ENCODE results near the gene CREB5.

Gene CREB5

GRCh38 chr7:28480595-28480994 is 68.3 kb downstream of the CREB5 start:
- DNase-seq: no peak

DNA sequence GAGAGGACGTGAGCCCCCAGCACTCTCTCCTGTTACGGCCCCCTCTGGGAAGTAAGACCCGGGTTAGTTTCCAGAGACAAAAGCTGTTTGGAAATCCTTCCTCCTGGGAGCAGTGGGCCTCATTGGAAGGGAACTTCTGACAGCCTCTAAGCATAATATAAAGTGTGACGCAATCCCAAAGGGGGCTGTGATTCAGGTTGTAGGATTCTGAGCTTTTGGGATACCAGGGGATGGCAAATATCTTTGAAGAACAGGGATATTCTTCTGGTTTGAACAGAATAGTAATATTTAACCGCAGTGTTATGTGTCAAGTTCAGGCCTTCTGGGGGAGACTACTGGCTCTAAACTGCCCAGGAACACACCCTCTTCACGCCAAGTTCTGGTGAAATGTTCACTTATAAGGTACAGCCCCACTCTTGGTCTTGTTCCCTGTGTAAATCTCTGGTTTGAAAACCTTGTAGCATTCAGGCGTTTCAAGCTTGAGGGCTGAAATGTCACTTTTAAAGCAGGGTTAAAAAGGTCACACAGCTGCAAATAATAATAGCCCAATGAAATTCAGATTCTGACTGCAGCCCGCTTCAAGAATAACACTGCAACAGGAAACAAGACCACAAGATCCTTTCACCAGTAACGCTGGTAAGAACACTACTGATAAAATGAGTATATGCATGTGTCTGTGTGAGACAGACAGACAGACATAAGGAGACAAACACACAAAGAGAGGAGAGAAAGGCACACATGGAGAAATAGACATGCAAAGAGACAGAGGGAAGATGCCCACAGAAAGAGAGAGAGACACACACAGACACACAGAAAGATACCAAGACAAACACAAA is 69.0 kb downstream of the CREB5 start:
- DNase-seq: peak; percentile 72

DNA sequence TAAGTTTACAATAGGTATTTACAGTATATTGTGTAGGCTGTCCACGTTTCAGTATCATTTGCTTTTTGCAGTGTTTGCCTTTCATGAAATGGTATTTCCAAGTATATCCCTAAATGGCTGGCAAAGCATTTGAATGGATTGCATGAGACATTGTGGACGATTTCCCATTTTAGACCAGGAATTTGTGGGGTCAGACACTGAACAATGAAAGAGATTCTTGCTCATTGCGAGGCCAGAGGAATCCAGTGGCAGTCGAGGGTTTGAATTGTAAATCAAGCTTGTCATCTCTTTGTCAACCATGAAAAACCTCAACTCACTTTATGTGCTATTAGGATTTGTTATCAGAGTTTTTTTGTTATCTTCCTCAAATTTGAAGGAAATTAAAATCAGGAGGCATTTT is 70.8 kb downstream of the CREB5 start:
- DNase-seq: no peak

DNA sequence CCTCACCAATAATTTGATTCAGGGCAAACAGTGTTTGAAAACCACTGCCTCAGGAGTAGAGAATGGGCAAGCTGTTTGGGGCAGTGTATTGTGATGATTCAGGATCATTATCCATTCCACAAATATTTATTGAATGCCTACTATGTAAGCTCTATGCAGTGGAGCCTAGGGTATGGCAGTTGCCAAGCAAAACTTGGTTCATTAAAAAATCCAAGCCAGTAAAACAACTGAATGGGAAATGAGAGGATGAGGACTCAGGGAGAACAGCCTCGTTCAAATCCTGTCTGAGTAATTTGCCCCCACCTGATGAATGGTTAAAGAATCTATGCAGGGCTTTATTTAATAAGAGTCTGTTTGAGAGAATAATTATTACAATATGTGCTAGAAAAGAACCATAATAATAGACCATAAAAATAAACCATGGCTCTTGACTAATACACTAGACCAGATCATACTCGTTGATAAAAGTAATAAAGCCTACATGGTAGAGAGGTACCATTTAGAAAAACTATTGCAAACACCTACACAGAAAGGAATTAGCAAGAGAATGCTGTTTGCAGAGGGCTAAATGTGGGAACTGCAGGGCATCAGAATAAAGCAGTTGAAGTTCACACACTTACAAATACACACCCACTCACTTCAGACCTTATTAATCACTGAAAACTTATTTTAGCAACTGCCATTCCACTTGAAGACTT is 71.7 kb downstream of the CREB5 start:
- DNase-seq: no peak

DNA sequence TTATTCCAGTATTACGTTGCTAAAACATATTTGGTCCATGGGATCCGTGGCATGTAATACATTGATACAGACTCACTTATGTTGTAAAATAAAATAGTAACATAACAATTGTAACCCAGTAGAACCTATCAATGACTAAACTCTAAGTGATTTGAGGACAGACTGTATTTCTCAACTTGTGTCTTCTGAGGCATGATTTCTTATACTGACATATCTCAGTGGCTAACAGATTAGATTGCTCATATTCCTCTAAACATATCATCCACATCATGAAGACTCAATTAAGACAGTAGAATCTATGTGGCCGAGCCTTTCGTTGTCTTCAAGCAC is 72.3 kb downstream of the CREB5 start:
- DNase-seq: no peak

DNA sequence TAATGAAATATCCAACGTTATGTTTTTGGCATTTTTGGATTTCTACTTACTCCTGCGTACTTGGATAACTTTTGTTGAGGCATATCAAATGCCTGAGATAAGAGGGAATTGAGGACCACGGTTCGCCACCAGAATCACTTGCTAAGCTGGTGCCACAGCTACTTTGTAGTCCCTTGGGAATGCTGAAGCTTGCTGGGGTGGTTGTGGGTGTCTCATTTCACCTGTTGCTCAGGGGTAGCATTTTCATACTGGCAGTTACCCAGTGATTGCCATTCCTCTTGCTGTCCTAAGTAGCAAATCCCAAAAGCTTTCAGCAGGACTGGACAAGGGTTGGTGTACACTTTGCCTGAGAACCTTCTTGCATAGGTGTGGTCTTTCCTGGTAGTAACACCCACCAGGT is 75.2 kb downstream of the CREB5 start:
- no peak for DNase-seq

DNA sequence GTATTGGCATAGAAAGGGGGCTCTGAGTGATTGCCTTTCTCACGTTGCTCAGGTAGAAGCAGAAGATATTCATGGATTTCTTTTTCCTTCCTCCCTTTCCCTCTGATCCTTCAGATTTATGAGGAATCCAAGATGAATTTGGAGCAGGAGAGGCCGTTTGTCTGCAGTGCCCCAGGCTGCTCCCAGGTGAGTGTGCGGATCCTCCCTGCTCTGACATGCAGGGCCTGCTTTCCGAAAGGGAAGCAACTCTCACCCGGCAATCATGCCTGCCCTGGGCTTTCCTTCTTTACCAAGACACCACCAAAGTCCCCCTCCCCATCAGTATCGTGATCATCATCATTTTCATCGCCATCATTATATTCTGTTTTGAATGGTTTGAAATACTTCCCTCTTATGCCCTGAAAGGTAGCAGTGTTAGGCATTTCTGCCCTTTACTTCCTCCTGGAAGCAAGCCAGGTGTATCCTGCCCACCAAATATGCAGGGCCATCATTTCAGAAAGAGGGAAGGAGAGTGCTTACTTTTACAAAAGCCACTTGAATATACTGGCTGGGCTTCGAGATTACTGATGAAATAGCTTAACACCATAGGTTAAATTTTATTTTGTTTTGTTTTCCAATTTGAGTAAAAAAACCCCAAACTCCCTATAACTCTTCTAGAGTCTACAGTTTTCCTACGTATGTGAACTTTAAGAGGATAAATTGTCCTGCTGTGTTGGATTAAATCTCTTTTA is 75.9 kb downstream of the CREB5 start:
- no peak for DNase-seq

DNA sequence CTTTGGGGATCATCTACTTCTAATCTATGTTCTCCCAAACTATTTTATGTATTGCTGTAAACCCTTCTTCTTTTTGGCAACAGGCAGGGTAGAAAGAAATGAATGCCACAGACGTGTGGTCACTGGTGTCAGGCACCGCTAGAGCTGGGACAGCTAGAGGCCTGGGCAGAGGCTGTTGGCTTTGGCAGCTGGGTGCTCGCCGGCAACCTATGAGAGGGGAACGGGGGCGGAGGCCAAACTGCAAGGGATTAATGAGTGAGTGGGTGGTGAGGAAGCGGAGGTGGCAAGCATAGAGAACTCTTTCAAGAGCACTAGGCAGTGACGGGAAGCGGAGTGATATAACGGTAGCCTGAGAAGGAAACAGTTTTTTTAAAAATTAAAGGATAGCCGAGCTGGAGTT is 78.5 kb downstream of the CREB5 start:
- no peak for DNase-seq

DNA sequence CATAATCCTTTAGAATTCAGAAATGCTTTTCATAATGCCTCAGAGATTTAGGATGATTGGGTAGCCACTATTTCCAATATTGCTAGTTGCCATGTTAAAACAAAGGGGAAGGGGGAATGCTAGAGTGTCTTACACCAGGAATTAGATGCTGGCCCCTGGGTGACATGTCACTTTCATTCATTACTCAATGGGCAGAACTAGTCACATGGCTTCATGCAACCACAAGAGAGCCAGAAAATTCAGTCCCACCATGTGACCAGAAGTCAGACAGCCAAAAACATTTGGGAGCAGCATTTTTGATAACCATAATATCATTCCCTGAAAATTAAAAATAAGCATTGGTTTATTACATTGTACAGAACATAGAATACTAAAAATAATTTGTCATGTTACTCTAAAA is 81.2 kb downstream of the CREB5 start:
- no peak for DNase-seq

GRCh38 chr7:28497009-28497408 is 84.7 kb downstream of the CREB5 start:
- DNase-seq: peak; percentile 72

DNA sequence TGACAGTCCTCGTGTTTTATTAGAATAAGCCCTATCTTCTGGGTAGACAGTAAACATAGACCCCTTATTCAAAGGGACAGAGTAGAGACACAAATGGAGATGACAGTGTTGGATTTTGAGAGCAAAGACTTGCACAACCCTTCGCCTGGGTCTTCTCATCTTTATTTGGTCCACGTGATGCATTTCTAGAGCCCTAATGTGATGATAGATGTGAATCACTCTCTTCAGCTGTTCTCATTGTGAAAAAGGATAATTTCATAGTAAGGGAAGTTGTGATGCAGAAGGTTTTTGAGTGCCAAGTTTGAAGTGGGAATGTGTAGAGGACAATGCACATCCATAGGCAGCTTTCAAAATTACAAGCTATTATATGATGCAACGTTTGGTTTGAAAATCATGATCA is 86.3 kb downstream of the CREB5 start:
- DNase-seq: no peak

- DNase-seq: no peak
These were observed 87.8 kb downstream of the CREB5 start for GRCh38 chr7:28500138-28500537.

DNA sequence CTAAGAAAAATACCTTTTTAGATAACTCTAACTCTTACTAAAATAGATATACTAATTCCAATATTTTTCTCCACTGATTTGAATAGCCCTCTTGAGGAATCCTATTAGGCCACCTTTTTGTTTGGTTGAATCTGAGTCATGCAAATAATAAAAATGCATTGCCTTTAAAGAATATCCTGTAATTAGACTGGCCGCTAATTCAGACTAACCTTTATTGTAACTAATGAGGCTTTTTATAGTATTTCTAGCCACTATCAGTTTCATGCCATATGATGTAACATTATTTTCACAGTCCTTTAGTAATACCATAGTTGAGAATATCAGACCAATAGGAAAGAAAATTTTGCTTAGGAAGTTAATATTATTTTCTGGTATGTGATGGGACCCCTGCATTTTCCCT is 90.1 kb downstream of the CREB5 start:
- DNase-seq: no peak

DNA sequence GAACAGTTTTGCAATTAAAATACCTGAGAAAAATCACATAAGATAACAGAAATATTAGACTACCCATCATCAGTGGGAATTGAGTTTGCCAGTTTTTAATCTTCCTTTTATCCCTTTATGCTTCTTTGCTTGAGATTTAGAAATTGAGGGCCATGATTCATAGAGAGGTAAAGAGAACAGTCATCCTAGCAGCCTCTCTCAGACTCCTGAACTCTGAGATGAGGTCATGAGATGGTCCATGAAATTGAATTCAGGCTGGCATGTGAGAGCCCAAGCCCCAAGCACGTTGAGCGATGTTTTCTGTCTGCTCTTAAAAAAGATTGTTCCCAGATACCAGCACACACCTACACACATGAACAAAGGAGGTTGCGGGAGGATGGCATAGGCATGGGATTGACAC is 91.1 kb downstream of the CREB5 start:
- no peak for DNase-seq

- no peak for DNase-seq
These were observed 92.7 kb downstream of the CREB5 start for GRCh38 chr7:28505014-28505413.

GRCh38 chr7:28505867-28506266 is 93.5 kb downstream of the CREB5 start:
- no peak for DNase-seq

- DNase-seq: no peak
These were observed 95.4 kb downstream of the CREB5 start for GRCh38 chr7:28507525-28508282.

- no peak for DNase-seq
These were observed 97.1 kb downstream of the CREB5 start for GRCh38 chr7:28509251-28510025.

- no peak for DNase-seq
These were observed 97.7 kb downstream of the CREB5 start for GRCh38 chr7:28510026-28510369.

DNA sequence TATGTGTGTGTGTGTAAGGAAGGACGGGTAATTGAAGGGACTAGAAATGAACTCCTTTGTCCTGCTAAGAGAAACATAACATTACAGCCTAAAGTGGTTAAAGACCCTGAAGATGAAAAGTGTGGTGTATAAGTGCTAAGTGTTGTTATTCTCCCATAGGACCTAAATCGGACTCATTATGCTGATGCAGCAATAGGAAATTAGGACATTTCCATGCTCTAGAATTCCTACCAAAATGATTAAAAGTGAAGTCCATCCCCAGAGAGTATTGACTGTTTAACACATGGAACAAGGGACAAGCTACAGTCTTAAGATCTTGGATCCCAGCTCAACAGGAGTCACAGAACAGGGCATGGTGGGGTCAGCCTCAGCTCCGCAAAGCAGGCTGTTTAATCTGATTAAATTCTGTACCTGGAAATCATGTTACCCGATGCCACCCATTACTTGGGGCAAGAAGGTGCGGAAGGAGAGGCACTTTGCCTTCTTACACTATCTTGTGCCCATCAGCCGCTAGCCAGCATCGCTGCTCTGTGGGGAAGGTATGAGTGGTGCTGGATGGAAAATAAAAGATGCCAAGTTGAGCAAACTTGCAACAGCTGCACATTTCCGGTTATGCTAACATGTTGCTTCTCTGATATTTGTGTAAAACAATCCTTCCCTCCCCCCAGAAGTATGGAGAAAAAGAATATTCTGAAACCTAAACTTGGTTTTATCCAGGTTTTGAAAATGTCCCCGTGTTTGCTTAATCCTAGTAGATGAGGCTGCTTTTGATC is 100.5 kb downstream of the CREB5 start:
- DNase-seq: no peak

DNA sequence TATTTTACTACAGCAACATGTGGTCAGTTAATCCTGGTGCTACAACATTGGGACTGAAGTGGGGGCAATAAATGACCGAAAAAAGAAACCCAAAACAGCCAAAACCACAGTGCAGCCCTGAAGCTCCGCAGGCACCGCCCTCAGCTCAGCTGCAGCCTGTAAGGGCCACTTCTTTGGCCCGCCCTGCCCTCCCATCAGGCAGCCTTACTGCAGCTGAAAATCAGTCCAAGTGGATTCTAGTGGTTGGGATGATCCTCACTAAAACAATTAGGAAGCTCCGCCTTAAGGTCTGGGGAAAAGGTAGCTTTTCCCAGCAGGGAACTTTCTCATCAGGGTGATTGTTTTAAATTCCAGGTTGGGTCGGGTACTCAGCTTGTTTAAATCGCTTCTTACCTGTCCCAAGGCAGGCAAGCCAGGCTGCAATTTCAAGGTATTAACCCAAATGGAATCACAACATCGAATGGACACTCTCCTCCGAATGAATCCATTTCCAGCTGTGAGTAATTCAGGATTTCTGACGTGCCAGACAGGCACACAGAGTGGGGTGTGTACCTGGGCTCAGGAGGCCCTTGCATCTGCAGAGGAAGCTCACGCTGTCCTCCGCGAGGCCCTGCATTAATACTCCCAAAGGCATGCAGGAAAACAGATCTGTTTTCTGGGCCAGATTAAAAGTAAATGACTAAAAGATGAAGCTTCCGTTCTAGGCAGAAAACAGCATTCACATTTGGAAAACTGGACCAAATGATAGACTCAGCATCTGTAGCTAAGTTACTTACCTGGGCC is 104.3 kb downstream of the CREB5 start:
- DNase-seq: peak; percentile 59

Data from right hindlimb (tissue), 1 donor.